Panc1 (cell line): ENCODE results near the gene UGT1A1. TPM values are rescaled to one million over a fixed set of nuclear protein-coding genes. Genes with fewer than 3 reads are reported as not detected.

Experiments used
- ATAC-seq: fragments of 200-7000 bp; cut with Tn5 transposase; 2 replicates; pipeline ENCODE4 v1.9.1; 2020; ENCODE audit warnings: mild to moderate bottlenecking, moderate library complexity
- BruUV-seq: library from RNA; stranded (reverse); fragments of 400-500 nt; replicated peaks from 2 replicates; lab custom pipeline; 2021; lab: Mats Ljungman, UMichigan
- CTCF ChIA-PET: fragments of 300-600 bp; sonication (Branson Sonifier 250); formaldehyde crosslinking; loops from one replicate; lab custom pipeline; 2022; ENCODE audit warnings: antibody characterized with exemption; lab: Charles Lee
- POLR2A ChIA-PET: fragments of 300-600 bp; sonication (Branson Sonifier 250); formaldehyde crosslinking; loops from one replicate; lab custom pipeline; 2022; ENCODE audit warnings: antibody characterized with exemption; lab: Charles Lee
- DNase-seq: peaks from one replicate; pipeline ENCODE4 v3.0.0-alpha.2; 2010; ENCODE audit warnings: low read depth, low spot score
- H3K27ac ChIP-seq: 2 replicates; pipeline ENCODE4 v1.5.1; 2011; ENCODE audit warnings: mild to moderate bottlenecking, low read length, inconsistent platforms
- H3K27me3 ChIP-seq: fragments of 200-500 bp; sonication (Bioruptor generic); 2 replicates; pipeline ENCODE4 v1.6.0; 2014; ENCODE audit warnings: low read length, inconsistent platforms; ENCODE audit not compliant: control insufficient read depth, insufficient read depth
- H3K36me3 ChIP-seq: fragments of 200-500 bp; sonication (Bioruptor generic); 2 replicates; pipeline ENCODE4 v1.5.1; 2014; ENCODE audit warnings: inconsistent platforms, mild to moderate bottlenecking, low read length, moderate library complexity; ENCODE audit not compliant: control insufficient read depth, insufficient read depth
- H3K4me1 ChIP-seq: 2 replicates; pipeline ENCODE4 v1.5.1; 2011; ENCODE audit warnings: inconsistent platforms, mild to moderate bottlenecking, low read length, moderate library complexity; ENCODE audit not compliant: control insufficient read depth, insufficient read depth
- H3K4me3 ChIP-seq, 2 experiments: 2 replicates each; pipeline ENCODE4 v1.5.1; 2011 to 2012; ENCODE audit warnings: low read depth in 2 of 2, low read length in 2 of 2, mild to moderate bottlenecking in 2 of 2, inconsistent platforms in 1 of 2, moderate library complexity in 1 of 2
- H3K9me3 ChIP-seq: fragments of 200-500 bp; sonication (Bioruptor generic); 2 replicates; pipeline ENCODE4 v1.5.1; 2014; ENCODE audit warnings: low read depth, mild to moderate bottlenecking, inconsistent platforms, low read length, moderate library complexity; ENCODE audit not compliant: control insufficient read depth, insufficient read depth
- POLR2AphosphoS5 ChIP-seq: IDR thresholded peaks from 2 replicates; pipeline ENCODE4 v1.6.1; 2012; ENCODE audit warnings: mild to moderate bottlenecking, low read depth, low read length, moderate library complexity
- SIN3A ChIP-seq: IDR thresholded peaks from 2 replicates; pipeline ENCODE4 v1.6.1; 2012; ENCODE audit warnings: low read depth, mild to moderate bottlenecking, low read length, moderate library complexity, borderline replicate concordance; ENCODE audit not compliant: insufficient read depth
- TCF7L2 ChIP-seq: IDR thresholded peaks from 2 replicates; pipeline ENCODE4 v1.6.1; 2011; ENCODE audit warnings: mild to moderate bottlenecking, low read depth, low read length, inconsistent platforms
- in situ Hi-C: cut with HindIII; loops from 2 replicates; pipeline ENCODE4 v1.10.0; 2016; ENCODE audit warnings: low sequenced_read_pairs, low pct_unique_long_range_greater_than_20kb
- intact Hi-C: fragments of 100-400 bp; cut with micrococcal nuclease; formaldehyde crosslinking; loops from one replicate; pipeline ENCODE4 v1.10.0; 2022; ENCODE audit not compliant: unreplicated experiment
- total RNA-seq: library from RNA; stranded (reverse); gene quantifications from one replicate; pipeline ENCODE4 v1.2.1, GENCODE V29; 2021; ENCODE audit not compliant: unreplicated experiment
- TF ChIP-seq, protein P1 (sequence below), 2 experiments: IDR thresholded peaks; 2 replicates each; pipeline ENCODE4 v1.6.1; 2011 to 2012; ENCODE audit warnings: low read depth in 2 of 2, control low read depth in 1 of 2, low read length in 1 of 2, mild to moderate bottlenecking in 1 of 2, moderate library complexity in 1 of 2; ENCODE audit not compliant: insufficient read depth in 1 of 2
- TF ChIP-seq, protein P2 (sequence below): fragments of 450-650 bp; IDR thresholded peaks from 2 replicates; pipeline ENCODE4 v1.5.1; 2017; ENCODE audit warnings: mild to moderate bottlenecking

Gene UGT1A1
- total RNA-seq, 1 experiment from 2014 or later: not detected

DNA sequence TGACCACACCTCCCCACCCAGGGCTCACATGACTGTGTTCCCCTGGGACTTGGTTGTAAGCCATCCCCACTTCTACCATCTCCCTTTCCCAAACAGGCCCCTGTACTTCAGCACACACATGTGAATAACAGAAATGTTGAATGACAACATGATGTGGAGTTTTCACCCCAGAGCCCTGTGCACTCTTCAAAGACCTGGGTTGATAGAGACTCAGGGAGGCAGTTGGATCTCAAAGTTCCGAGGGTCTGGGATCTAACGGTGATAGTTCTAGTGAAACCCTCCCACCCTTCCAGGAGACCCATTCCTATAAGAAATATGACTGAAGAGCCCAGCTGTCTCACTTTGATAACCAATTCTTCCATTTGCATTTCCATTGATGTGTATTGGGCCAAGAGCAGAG lies 18.0 kb downstream of the UGT1A1 start, which contains the start of gene MROH2A:
TSS of gene MROH2A (plus strand) at position 301 of the 400 bp plus-strand sequence. CDS start 1,029 bp downstream, outside the sequence.
- Histone ChIP-seq H3K4me3 (no peak within 1 kb of the TSS), H3K36me3 (no peaks in the 10 kb centered on the region), H3K9me3 (no peaks in the 10 kb centered on the region), H3K27me3 (no peaks in the 10 kb centered on the region), H3K27ac (no peak within 1 kb of the TSS), H3K4me1 (no peaks in the 10 kb centered on the region)
- intact Hi-C loops: no loop called here
- CTCF ChIA-PET: no interaction called here
- DNase-seq: no peak
- in situ Hi-C loops: no loop called here
- no TSS peak for BruUV-seq
- TF ChIP-seq TCF7L2 (no peak), SIN3A (no peak)
- TF ChIP-seq, protein P1, sequence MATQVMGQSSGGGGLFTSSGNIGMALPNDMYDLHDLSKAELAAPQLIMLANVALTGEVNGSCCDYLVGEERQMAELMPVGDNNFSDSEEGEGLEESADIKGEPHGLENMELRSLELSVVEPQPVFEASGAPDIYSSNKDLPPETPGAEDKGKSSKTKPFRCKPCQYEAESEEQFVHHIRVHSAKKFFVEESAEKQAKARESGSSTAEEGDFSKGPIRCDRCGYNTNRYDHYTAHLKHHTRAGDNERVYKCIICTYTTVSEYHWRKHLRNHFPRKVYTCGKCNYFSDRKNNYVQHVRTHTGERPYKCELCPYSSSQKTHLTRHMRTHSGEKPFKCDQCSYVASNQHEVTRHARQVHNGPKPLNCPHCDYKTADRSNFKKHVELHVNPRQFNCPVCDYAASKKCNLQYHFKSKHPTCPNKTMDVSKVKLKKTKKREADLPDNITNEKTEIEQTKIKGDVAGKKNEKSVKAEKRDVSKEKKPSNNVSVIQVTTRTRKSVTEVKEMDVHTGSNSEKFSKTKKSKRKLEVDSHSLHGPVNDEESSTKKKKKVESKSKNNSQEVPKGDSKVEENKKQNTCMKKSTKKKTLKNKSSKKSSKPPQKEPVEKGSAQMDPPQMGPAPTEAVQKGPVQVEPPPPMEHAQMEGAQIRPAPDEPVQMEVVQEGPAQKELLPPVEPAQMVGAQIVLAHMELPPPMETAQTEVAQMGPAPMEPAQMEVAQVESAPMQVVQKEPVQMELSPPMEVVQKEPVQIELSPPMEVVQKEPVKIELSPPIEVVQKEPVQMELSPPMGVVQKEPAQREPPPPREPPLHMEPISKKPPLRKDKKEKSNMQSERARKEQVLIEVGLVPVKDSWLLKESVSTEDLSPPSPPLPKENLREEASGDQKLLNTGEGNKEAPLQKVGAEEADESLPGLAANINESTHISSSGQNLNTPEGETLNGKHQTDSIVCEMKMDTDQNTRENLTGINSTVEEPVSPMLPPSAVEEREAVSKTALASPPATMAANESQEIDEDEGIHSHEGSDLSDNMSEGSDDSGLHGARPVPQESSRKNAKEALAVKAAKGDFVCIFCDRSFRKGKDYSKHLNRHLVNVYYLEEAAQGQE (IDR thresholded peaks at IDR 0.05; ENCODE audit: insufficient read depth in 1 of 2, low read depth in 2 of 2, low read length in 1 of 2): no peak
- TF ChIP-seq, protein P2, sequence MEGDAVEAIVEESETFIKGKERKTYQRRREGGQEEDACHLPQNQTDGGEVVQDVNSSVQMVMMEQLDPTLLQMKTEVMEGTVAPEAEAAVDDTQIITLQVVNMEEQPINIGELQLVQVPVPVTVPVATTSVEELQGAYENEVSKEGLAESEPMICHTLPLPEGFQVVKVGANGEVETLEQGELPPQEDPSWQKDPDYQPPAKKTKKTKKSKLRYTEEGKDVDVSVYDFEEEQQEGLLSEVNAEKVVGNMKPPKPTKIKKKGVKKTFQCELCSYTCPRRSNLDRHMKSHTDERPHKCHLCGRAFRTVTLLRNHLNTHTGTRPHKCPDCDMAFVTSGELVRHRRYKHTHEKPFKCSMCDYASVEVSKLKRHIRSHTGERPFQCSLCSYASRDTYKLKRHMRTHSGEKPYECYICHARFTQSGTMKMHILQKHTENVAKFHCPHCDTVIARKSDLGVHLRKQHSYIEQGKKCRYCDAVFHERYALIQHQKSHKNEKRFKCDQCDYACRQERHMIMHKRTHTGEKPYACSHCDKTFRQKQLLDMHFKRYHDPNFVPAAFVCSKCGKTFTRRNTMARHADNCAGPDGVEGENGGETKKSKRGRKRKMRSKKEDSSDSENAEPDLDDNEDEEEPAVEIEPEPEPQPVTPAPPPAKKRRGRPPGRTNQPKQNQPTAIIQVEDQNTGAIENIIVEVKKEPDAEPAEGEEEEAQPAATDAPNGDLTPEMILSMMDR: no peak
- ATAC-seq: no peak
- POLR2A ChIA-PET: no interaction called here

DNA sequence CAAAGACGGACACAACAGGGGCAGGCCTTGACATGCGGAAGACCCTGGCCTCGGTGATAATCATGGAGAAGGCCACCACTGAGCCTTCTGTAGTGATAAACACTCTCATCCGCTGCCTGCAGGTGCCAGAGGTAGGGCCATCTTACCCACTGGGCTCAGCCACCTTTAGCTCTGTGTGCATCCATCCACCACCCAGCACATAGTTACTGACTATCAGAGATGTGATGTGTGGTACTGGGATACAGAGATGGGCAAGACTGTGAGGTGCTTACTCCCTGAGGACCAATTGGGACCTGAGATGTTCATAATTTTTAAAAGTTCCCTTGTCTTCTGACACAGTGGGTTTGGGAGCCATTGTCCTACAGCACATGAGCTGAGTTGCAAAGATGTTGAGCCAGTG lies 19.7 kb downstream of the UGT1A1 start:
- no peak for DNase-seq
- no peaks in the 10 kb centered on the region for H3K4me1 ChIP-seq
- no peaks in the 10 kb centered on the region for H3K27me3 ChIP-seq
- no peaks in the 10 kb centered on the region for H3K36me3 ChIP-seq
- no TSS peak for BruUV-seq
- H3K27ac ChIP-seq: no peak overlapping the region
- ChIA-PET POLR2A (no interaction called here), CTCF (no interaction called here)
- no peaks in the 10 kb centered on the region for H3K9me3 ChIP-seq
- TF ChIP-seq, protein P1 (IDR thresholded peaks at IDR 0.05; ENCODE audit: insufficient read depth in 1 of 2, low read depth in 2 of 2, low read length in 1 of 2): no peak
- TF ChIP-seq, protein P2: no peak
- TF ChIP-seq POLR2AphosphoS5: no peak
- TF ChIP-seq TCF7L2: no peak
- TF ChIP-seq SIN3A: no peak
- H3K4me3 ChIP-seq: no peak overlapping the region
- ATAC-seq: no peak
- intact Hi-C loops: no loop called here
- in situ Hi-C loops: no loop called here
